ENCODE measurements around the gene GPR65. TPM values are rescaled to one million over a fixed set of nuclear protein-coding genes. Genes with fewer than 3 reads are reported as not detected.

The GPR65 gene
- total RNA-seq, 1 donor from 2014 or later, result not detected

DNA sequence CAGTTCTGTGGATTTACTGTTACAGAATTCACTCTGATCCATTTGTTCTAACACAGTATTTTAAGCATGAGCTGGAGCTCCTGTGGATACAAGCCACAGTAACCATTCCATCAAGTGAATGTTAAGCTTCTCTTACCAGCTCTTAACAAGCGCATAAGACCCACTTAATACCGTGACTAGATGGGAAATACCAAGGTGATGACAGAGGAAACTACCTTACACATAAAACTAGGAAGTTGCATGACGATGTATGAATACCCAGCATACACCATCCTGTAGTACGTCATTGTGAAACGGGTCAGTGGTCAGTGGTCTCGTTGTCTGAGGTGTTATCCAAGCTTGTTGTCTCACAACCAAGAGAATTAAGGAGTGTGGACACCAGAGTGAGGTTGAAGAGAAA, 10.0 kb upstream of the GPR65 start:
- Mint-ChIP-seq H3K27me3 (ENCODE audit: unreplicated experiment) (peaks cover 16% of the 10 kb centered on the region), H3K27ac (ENCODE audit: unreplicated experiment) (no peak overlapping the region), H3K36me3 (ENCODE audit: unreplicated experiment) (no peaks in the 10 kb centered on the region), H3K4me3 (ENCODE audit: unreplicated experiment) (no peak overlapping the region), H3K9me3 (ENCODE audit: unreplicated experiment) (no peaks in the 10 kb centered on the region), H3K4me1 (ENCODE audit: unreplicated experiment) (peaks cover 18% of the 10 kb centered on the region)
- TF ChIP-seq, protein P1, sequence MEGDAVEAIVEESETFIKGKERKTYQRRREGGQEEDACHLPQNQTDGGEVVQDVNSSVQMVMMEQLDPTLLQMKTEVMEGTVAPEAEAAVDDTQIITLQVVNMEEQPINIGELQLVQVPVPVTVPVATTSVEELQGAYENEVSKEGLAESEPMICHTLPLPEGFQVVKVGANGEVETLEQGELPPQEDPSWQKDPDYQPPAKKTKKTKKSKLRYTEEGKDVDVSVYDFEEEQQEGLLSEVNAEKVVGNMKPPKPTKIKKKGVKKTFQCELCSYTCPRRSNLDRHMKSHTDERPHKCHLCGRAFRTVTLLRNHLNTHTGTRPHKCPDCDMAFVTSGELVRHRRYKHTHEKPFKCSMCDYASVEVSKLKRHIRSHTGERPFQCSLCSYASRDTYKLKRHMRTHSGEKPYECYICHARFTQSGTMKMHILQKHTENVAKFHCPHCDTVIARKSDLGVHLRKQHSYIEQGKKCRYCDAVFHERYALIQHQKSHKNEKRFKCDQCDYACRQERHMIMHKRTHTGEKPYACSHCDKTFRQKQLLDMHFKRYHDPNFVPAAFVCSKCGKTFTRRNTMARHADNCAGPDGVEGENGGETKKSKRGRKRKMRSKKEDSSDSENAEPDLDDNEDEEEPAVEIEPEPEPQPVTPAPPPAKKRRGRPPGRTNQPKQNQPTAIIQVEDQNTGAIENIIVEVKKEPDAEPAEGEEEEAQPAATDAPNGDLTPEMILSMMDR (IDR thresholded peaks at IDR 0.05), result no peak
- no peak for DNase-seq (ENCODE audit: extremely low spot score, unreplicated experiment)

DNA sequence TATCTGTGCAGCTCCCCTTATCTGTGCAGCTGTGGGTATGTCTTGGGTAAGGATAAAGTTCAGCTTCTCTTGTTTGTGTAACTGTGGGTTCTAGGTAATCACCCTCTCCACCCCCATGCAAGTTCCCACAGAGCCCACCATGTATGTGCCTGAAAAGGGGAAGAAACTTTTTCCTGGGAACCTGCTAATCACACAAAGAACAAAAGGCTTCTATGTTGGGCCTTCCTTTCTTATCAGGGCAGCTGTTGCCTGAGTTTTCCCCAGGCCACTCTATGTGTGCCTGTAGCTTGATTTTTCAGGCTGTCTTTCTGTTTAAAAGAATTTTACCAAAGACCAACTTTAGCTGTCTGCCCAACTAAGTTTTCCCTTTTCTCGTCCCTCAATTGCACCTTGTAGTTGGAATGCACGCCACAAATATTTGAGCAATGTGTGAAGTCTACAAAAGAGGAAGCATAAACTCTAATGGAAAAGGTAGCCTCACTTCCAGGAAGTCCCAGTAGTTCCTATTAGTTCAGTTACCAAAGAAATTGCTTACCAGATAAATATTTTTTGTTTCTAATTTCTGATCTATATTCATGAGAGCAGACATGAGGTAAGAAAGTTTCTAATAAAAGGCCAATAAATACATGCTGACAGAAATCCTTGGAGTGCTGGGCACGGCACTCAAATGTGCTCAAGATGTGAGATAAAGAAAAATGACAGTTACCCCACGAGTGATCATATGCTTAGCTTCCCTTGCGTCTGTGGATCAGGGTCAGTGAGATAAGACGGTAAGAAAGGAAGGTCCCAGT, 9.2 kb upstream of the GPR65 start:
- Mint-ChIP-seq H3K27me3 (ENCODE audit: unreplicated experiment) (peaks cover 23% of the 10 kb centered on the region), H3K27ac (ENCODE audit: unreplicated experiment) (no peak overlapping the region), H3K4me3 (ENCODE audit: unreplicated experiment) (no peak overlapping the region), H3K4me1 (ENCODE audit: unreplicated experiment) (peaks cover 18% of the 10 kb centered on the region), H3K36me3 (ENCODE audit: unreplicated experiment) (no peaks in the 10 kb centered on the region), H3K9me3 (ENCODE audit: unreplicated experiment) (no peaks in the 10 kb centered on the region)
- TF ChIP-seq, protein P1 (IDR thresholded peaks at IDR 0.05), result no peak
- DNase-seq (ENCODE audit: extremely low spot score, unreplicated experiment), result no peak

DNA sequence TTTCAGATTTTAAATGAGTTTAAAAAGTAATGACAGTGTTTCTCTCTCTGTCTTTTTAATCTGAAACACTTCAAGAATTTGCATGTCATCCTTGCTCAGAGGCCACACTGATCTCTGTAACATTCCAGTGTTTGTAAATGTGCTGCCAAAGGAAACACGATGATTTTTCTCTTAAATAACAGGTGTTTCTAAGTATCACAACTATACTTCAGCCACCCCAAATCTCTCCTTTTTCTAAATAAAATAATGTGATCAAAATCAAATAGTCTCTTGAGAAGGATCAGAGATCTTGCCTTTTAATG, 8.7 kb upstream of the GPR65 start:
- H3K27ac Mint-ChIP-seq (ENCODE audit: unreplicated experiment), result no peak overlapping the region

DNA sequence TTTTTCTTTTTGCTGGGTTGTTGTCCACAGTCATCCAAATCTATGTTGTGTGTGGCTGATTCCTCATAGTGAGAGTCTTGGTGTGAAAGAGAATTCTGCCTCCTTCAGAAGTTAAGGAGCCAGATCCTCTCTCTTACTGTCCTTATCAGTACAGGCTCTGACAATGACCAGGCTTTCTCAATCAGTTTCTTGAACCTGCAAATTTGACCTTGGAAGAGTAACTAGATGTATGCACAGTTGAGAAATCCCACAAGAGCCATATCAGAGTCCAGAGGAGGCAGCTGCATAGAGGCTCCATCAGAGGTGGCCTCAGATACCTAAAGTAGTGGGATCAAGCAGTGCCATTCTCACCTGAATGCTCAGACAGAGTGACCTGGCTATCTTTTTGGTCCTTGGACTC, 6.5 kb upstream of the GPR65 start:
- H3K9me3 Mint-ChIP-seq (ENCODE audit: unreplicated experiment), result no peaks in the 10 kb centered on the region
- H3K27ac Mint-ChIP-seq (ENCODE audit: unreplicated experiment), result no peak overlapping the region
- H3K4me1 Mint-ChIP-seq (ENCODE audit: unreplicated experiment), result peaks cover 5% of the 10 kb centered on the region
- no peak overlapping the region for H3K4me3 Mint-ChIP-seq (ENCODE audit: unreplicated experiment)
- TF ChIP-seq, protein P1 (IDR thresholded peaks at IDR 0.05), result no peak
- H3K36me3 Mint-ChIP-seq (ENCODE audit: unreplicated experiment), result no peaks in the 10 kb centered on the region
- no peak for DNase-seq (ENCODE audit: extremely low spot score, unreplicated experiment)
- H3K27me3 Mint-ChIP-seq (ENCODE audit: unreplicated experiment), result peaks cover 37% of the 10 kb centered on the region

More for the DNA sequence above, 8.7 kb upstream of the GPR65 start:
- no peaks in the 10 kb centered on the region for H3K9me3 Mint-ChIP-seq (ENCODE audit: unreplicated experiment)
- no peak overlapping the region for H3K4me3 Mint-ChIP-seq (ENCODE audit: unreplicated experiment)
- peaks cover 18% of the 10 kb centered on the region for H3K4me1 Mint-ChIP-seq (ENCODE audit: unreplicated experiment)
- peaks cover 27% of the 10 kb centered on the region for H3K27me3 Mint-ChIP-seq (ENCODE audit: unreplicated experiment)
- no peak for DNase-seq (ENCODE audit: extremely low spot score, unreplicated experiment)
- H3K36me3 Mint-ChIP-seq (ENCODE audit: unreplicated experiment), result no peaks in the 10 kb centered on the region
- TF ChIP-seq, protein P1 (IDR thresholded peaks at IDR 0.05), result no peak

DNA sequence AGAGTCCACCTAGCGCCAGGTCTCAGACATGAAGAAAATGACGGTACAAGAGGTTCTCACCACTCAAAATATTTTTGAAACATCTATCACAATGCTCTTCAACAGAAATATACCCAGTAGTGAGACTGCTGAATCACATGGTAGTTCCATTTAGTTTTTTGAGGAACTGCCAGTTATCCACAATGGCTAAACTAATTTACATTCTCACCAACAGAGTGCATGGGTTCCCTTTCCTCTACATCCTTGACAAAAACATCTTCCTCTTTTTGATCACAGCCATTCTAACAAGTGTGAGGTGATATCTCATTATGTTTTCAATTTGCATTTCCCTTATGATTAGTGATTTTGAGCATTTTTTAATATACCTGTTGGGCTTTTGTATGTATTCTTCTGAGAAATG, 5.7 kb upstream of the GPR65 start:
- Mint-ChIP-seq H3K36me3 (ENCODE audit: unreplicated experiment) (no peaks in the 10 kb centered on the region), H3K27ac (ENCODE audit: unreplicated experiment) (no peak overlapping the region), H3K27me3 (ENCODE audit: unreplicated experiment) (peaks cover 37% of the 10 kb centered on the region), H3K4me3 (ENCODE audit: unreplicated experiment) (no peak overlapping the region), H3K4me1 (ENCODE audit: unreplicated experiment) (no peaks in the 10 kb centered on the region), H3K9me3 (ENCODE audit: unreplicated experiment) (no peaks in the 10 kb centered on the region)
- DNase-seq (ENCODE audit: extremely low spot score, unreplicated experiment), result no peak
- TF ChIP-seq, protein P1 (IDR thresholded peaks at IDR 0.05), result no peak

Data from osteocyte (in vitro differentiated cells).